Breast epithelium (tissue), 3 donors: ENCODE data around the gene ELF5.

ENCODE experiments used
- POLR2AphosphoS5 ChIP-seq, 3 donors: sonication (generic); formaldehyde crosslinking; IDR thresholded peaks; one replicate each; pipeline ENCODE4 v1.6.1; 2017; ENCODE audit warnings: antibody characterized with exemption in 3 of 3
- TF ChIP-seq, protein P1 (sequence below), 3 donors: fragments of 450-650 bp; IDR thresholded peaks; one replicate each; pipeline ENCODE4 v1.5.1; 2016 to 2017; ENCODE audit warnings: antibody characterized with exemption in 3 of 3, mild to moderate bottlenecking in 3 of 3, moderate library complexity in 3 of 3

DNA sequence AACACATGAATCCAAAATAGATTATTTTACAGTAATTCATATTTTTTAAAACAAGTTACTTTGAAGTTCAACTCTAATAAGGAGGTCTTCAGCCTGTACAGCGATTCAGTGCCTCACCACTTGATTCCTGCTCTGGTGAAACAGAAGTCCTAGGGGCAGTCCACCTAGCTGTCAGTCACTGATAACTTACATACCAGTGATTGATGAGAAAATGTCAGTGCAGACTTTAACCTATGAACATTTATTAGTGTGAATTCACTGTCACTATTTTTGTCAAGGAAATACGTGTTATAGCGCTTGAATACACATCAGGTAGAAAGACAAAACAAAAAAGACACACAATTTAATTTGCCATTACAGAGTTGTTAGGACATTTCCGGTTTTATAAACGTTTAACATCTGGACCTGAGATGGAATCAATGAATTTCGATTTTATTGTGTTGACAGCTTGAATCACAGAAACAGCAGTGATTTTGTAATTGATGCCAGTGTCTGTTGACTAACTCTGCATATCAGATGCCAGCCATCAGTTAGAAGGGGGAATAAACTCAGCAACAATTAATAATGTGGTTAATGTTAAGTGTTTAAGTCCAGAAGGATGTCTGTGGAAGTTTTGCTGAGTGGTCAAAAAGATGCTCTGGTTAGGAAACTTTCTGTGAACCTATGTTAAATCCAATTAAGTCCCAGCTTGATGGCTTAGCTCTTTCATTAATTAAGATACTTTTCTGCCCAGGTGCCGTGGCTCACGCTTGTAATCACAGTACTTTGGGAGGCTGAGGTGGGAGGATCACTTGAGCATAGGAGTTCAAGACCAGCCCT, 34.5 kb downstream of the ELF5 start:
- TF ChIP-seq POLR2AphosphoS5 (IDR thresholded peaks at IDR 0.05): no peak
- TF ChIP-seq, protein P1, sequence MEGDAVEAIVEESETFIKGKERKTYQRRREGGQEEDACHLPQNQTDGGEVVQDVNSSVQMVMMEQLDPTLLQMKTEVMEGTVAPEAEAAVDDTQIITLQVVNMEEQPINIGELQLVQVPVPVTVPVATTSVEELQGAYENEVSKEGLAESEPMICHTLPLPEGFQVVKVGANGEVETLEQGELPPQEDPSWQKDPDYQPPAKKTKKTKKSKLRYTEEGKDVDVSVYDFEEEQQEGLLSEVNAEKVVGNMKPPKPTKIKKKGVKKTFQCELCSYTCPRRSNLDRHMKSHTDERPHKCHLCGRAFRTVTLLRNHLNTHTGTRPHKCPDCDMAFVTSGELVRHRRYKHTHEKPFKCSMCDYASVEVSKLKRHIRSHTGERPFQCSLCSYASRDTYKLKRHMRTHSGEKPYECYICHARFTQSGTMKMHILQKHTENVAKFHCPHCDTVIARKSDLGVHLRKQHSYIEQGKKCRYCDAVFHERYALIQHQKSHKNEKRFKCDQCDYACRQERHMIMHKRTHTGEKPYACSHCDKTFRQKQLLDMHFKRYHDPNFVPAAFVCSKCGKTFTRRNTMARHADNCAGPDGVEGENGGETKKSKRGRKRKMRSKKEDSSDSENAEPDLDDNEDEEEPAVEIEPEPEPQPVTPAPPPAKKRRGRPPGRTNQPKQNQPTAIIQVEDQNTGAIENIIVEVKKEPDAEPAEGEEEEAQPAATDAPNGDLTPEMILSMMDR (IDR thresholded peaks at IDR 0.05): no peak
